ENCODE results near the gene BLCAP. TPM values are rescaled to one million over a fixed set of nuclear protein-coding genes. Genes with fewer than 3 reads are reported as not detected.

BLCAP gene
- total and polyA plus RNA-seq, 2 donors (not counting 3 experiments of a cell fraction or from before 2014, with no cell fraction given), result 90.3 to 196 TPM

DNA sequence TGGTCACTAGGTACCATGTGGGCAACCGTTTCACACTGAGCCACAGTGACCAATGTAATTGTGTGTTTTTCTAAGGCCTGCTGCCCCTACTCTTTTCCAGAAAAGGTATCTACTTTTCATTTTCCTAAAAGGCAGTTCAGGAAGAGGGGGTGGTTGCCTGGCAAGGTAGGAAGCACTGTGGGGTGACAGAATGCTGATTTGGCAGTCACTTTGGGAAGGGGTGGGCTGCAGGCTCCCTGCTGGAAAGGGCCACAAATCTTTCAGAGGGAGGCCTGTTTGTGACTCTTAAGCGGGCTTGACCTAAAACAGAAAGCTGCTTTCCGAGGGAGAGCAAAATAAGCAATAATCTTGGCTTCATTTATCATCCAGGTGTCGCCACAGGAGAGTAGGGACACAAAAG, 11.8 kb downstream of the BLCAP start:
- Histone ChIP-seq H3K9ac (replicated peaks; ENCODE audit: extremely low read depth, insufficient read depth, low read length) (no peak overlapping the region), H3K9me3 (replicated peaks; ENCODE audit: control insufficient read depth, insufficient read depth, low read length) (no peaks in the 10 kb centered on the region), H3K79me2 (ENCODE audit: control insufficient read depth, insufficient read depth, low read length) (peaks cover 25% of the 10 kb centered on the region), H3K27me3 (ENCODE audit: control insufficient read depth in 2 of 2, insufficient read depth in 2 of 2, low read length in 2 of 2) (no peaks in the 10 kb centered on the region), H3K9me1 (replicated peaks; ENCODE audit: control insufficient read depth, extremely low read depth, insufficient read depth, low read length) (no peaks in the 10 kb centered on the region), H3K36me3 (ENCODE audit: control insufficient read depth in 2 of 2, extremely low read depth in 1 of 2, insufficient read depth in 2 of 2, low read length in 2 of 2) (peaks cover 0 to 54% of the 10 kb centered on the region in 2 experiments), H2AFZ (ENCODE audit: low read depth, low read length) (no peak overlapping the region), H3K4me1 (ENCODE audit: control insufficient read depth, extremely low read depth, insufficient read depth, low read length) (peaks cover 24% of the 10 kb centered on the region), H3K4me3 (replicated peaks in 1 of 3; ENCODE audit: insufficient read depth in 1 of 3, low read depth in 1 of 3, low read length in 3 of 3) (no peak overlapping the region), H4K20me1 (replicated peaks; ENCODE audit: control insufficient read depth, extremely low read depth, insufficient read depth, low read length) (no peaks in the 10 kb centered on the region), H3K27ac (ENCODE audit: insufficient read depth, low read depth, low read length) (no peak overlapping the region), H3K4me2 (ENCODE audit: insufficient read depth, low read length) (no peak overlapping the region)
- CTCF ChIA-PET, result no interaction called here
- TF ChIP-seq, protein P1, sequence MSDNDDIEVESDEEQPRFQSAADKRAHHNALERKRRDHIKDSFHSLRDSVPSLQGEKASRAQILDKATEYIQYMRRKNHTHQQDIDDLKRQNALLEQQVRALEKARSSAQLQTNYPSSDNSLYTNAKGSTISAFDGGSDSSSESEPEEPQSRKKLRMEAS (IDR thresholded peaks at IDR 0.05; ENCODE audit: insufficient read depth, insufficient read length), result no peak
- TF ChIP-seq, protein P2, sequence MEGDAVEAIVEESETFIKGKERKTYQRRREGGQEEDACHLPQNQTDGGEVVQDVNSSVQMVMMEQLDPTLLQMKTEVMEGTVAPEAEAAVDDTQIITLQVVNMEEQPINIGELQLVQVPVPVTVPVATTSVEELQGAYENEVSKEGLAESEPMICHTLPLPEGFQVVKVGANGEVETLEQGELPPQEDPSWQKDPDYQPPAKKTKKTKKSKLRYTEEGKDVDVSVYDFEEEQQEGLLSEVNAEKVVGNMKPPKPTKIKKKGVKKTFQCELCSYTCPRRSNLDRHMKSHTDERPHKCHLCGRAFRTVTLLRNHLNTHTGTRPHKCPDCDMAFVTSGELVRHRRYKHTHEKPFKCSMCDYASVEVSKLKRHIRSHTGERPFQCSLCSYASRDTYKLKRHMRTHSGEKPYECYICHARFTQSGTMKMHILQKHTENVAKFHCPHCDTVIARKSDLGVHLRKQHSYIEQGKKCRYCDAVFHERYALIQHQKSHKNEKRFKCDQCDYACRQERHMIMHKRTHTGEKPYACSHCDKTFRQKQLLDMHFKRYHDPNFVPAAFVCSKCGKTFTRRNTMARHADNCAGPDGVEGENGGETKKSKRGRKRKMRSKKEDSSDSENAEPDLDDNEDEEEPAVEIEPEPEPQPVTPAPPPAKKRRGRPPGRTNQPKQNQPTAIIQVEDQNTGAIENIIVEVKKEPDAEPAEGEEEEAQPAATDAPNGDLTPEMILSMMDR (IDR thresholded peaks at IDR 0.05; ENCODE audit: extremely low read depth in 1 of 2, insufficient read depth in 1 of 2, low read depth in 1 of 2, low read length in 2 of 2), result no peak
- TF ChIP-seq JUN (IDR thresholded peaks at IDR 0.05; ENCODE audit: borderline replicate concordance, insufficient read depth, insufficient read length, low read depth), result no peak
- TF ChIP-seq FOS (IDR thresholded peaks at IDR 0.05; ENCODE audit: borderline replicate concordance, insufficient read depth, low read length), result no peak
- no peak for TF ChIP-seq GATA2 (IDR thresholded peaks at IDR 0.05; ENCODE audit: insufficient read depth, insufficient read length, low read depth, low read length)
- no peak for TF ChIP-seq MYC (IDR thresholded peaks at IDR 0.05; ENCODE audit: low read depth, low read length)
- no peak for TF ChIP-seq EZH2 (IDR thresholded peaks at IDR 0.05; ENCODE audit: borderline replicate concordance, low read depth, low read length, severe bottlenecking)
- no peak for TF ChIP-seq POLR2A (IDR thresholded peaks at IDR 0.05; ENCODE audit: low read depth, low read length)
- no peak for TF ChIP-seq POLR2AphosphoS5 (IDR thresholded peaks at IDR 0.05; ENCODE audit: insufficient read depth, low read depth, low read length)
- FAIRE-seq (no peak), DNase-seq (ENCODE audit: low read depth, low spot score) (no peak)
- intact Hi-C loops (cut with micrococcal nuclease), result loop anchor here (5.0 kb wide), 1 partner anchor 104 kb away; no protein-coding TSS in a partner anchor
- POLR2A ChIA-PET, result no interaction called here
- BruUV-seq (replicated peaks), result no TSS peak
- dilution Hi-C loops (cut with MboI; ENCODE audit: extremely low pct_ligation_motif_present, low sequenced_read_pairs), result loop anchor here (10.0 to 25.0 kb wide), 2 partner anchors 121 to 254 kb away; partner anchors contain the start of gene GHRH
